Breast epithelium (tissue), 4 donors: ENCODE data around the gene NDEL1. TPM values are rescaled to one million over a fixed set of nuclear protein-coding genes. Genes with fewer than 3 reads are reported as not detected.
A peak's percentile ranks its signal among the peaks of the same experiment; 100 is the strongest.

ENCODE experiments used
- DNase-seq, 2 donors: peaks; one replicate each; pipeline ENCODE4 v3.0.0-alpha.2; 2019; ENCODE audit warnings: low spot score in 2 of 2
- H3K27ac ChIP-seq, 2 donors: fragments of 200-600 bp; sonication (generic) in 1 of 2; one replicate each; pipeline ENCODE4 v1.5.1; 2016 to 2019; ENCODE audit warnings: mild to moderate bottlenecking in 1 of 2
- H3K27me3 ChIP-seq, 2 donors: fragments of 200-600 bp; sonication (generic) in 1 of 2; one replicate each; pipeline versions ENCODE4 v1.5.1 to v1.6.0; 2017 to 2019; ENCODE audit warnings: control low read depth in 1 of 2, mild to moderate bottlenecking in 1 of 2
- H3K36me3 ChIP-seq: fragments of 200-600 bp; one replicate; pipeline ENCODE4 v1.5.1; 2019
- H3K4me1 ChIP-seq, 2 donors: fragments of 200-600 bp; sonication (generic); one replicate each; pipeline ENCODE4 v1.5.1; 2016 to 2019; ENCODE audit warnings: control low read depth in 1 of 2
- H3K4me3 ChIP-seq, 3 donors: fragments of 200-600 bp; sonication (generic); 1 replicate in 2 of 3; 2 replicates in 1 of 3; pipeline ENCODE4 v1.5.1; 2016 to 2019; ENCODE audit warnings: mild to moderate bottlenecking in 3 of 3, moderate library complexity in 2 of 3
- H3K9me3 ChIP-seq, 2 donors: fragments of 200-600 bp; sonication (generic) in 1 of 2; one replicate each; pipeline ENCODE4 v1.5.1; 2016 to 2019; ENCODE audit warnings: control low read depth in 1 of 2
- CTCF ChIP-seq, 3 donors: fragments of 450-650 bp; IDR thresholded peaks; one replicate each; pipeline ENCODE4 v1.5.1; 2016 to 2017; ENCODE audit warnings: antibody characterized with exemption in 3 of 3, mild to moderate bottlenecking in 3 of 3, moderate library complexity in 3 of 3
- POLR2A ChIP-seq: fragments of 450-650 bp; IDR thresholded peaks from one replicate; pipeline ENCODE4 v1.6.1; 2016; ENCODE audit warnings: antibody characterized with exemption, mild to moderate bottlenecking, moderate library complexity
- POLR2AphosphoS5 ChIP-seq, 3 donors: sonication (generic); formaldehyde crosslinking; IDR thresholded peaks; one replicate each; pipeline ENCODE4 v1.6.1; 2017; ENCODE audit warnings: antibody characterized with exemption in 3 of 3
- intact Hi-C: fragments of 100-400 bp; cut with DNase I; formaldehyde crosslinking; loops from one replicate; pipeline ENCODE4 v1.15.1; 2023; ENCODE audit warnings: low total_unique reads
- total RNA-seq, 3 donors: library from RNA; depleted of rRNA; stranded (reverse); fragments of >200 nt; gene quantifications; one replicate each; pipeline ENCODE4 v1.1.0, GENCODE V29; 2016

Gene NDEL1
- 10 to 100 TPM; 51.1 to 80.6 (median 61.4) TPM for total RNA-seq

GRCh38 chr17:8435245-8436168 lies at the start of gene NDEL1:
Gene NDEL1, plus strand, starts transcription at chr17:8435884. Its CDS starts 8,388 bp downstream, at chr17:8444272.
- TF ChIP-seq POLR2AphosphoS5 (IDR thresholded peaks at IDR 0.05) (peak; percentile 96 to 99 (median 98)), POLR2A (peak; percentile 91), CTCF (IDR thresholded peaks at IDR 0.05) (no peak)
- intact Hi-C loops: no loop called here
- Histone ChIP-seq H3K36me3 (no peaks in the 10 kb centered on the region), H3K4me3 (peak within 1 kb of the TSS; percentile 97 to 99 (median 99)), H3K9me3 (no peaks in the 10 kb centered on the region), H3K27me3 (no peaks in the 10 kb centered on the region), H3K27ac (peak within 1 kb of the TSS; percentile 100), H3K4me1 (no peaks in the 10 kb centered on the region)
- peak; percentile 98 to 99 for DNase-seq

- H3K27me3 ChIP-seq: no peaks in the 10 kb centered on the region
- H3K9me3 ChIP-seq: no peaks in the 10 kb centered on the region
- intact Hi-C loops: no loop called here
- no peak overlapping the region for H3K27ac ChIP-seq
- TF ChIP-seq CTCF (IDR thresholded peaks at IDR 0.05): no peak
- no peak for TF ChIP-seq POLR2AphosphoS5 (IDR thresholded peaks at IDR 0.05)
- no peak for TF ChIP-seq POLR2A
- peaks cover 0 to 4% of the 10 kb centered on the region in 2 donors for H3K4me1 ChIP-seq
- DNase-seq: no peak
- H3K4me3 ChIP-seq: no peak overlapping the region
- H3K36me3 ChIP-seq: no peaks in the 10 kb centered on the region
Observed at GRCh38 chr17:8386841-8387240, 48.8 kb upstream of the NDEL1 start.

GRCh38 chr17:8387914-8388651 lies 47.6 kb upstream of the NDEL1 start:
- DNase-seq: peak in 1 of 2 donors; percentile 62
- intact Hi-C loops: no loop called here
- TF ChIP-seq POLR2AphosphoS5 (IDR thresholded peaks at IDR 0.05) (no peak), POLR2A (no peak), CTCF (IDR thresholded peaks at IDR 0.05) (no peak)
- Histone ChIP-seq H3K4me3 (no peak overlapping the region), H3K4me1 (peaks cover 0 to 4% of the 10 kb centered on the region in 2 donors), H3K27me3 (peaks cover 0 to 3% of the 10 kb centered on the region in 2 donors), H3K27ac (no peak overlapping the region), H3K9me3 (no peaks in the 10 kb centered on the region), H3K36me3 (no peaks in the 10 kb centered on the region)

GRCh38 chr17:8391711-8392110 lies 44.0 kb upstream of the NDEL1 start:
- H3K27ac ChIP-seq: no peak overlapping the region
- DNase-seq: peak in 1 of 2 donors; percentile 33
- H3K4me3 ChIP-seq: no peak overlapping the region
- intact Hi-C loops: no loop called here
- no peaks in the 10 kb centered on the region for H3K4me1 ChIP-seq
- H3K9me3 ChIP-seq: no peaks in the 10 kb centered on the region
- H3K36me3 ChIP-seq: no peaks in the 10 kb centered on the region
- no peak for TF ChIP-seq POLR2AphosphoS5 (IDR thresholded peaks at IDR 0.05)
- H3K27me3 ChIP-seq: peaks cover 0 to 13% of the 10 kb centered on the region in 2 donors

- no peak overlapping the region for H3K4me3 ChIP-seq
- H3K36me3 ChIP-seq: no peaks in the 10 kb centered on the region
- intact Hi-C loops: no loop called here
- H3K9me3 ChIP-seq: no peaks in the 10 kb centered on the region
- H3K27ac ChIP-seq: no peak overlapping the region
- TF ChIP-seq POLR2AphosphoS5 (IDR thresholded peaks at IDR 0.05): no peak
- no peak for TF ChIP-seq CTCF (IDR thresholded peaks at IDR 0.05)
- no peak for TF ChIP-seq POLR2A
- H3K4me1 ChIP-seq: no peaks in the 10 kb centered on the region
- no peak for DNase-seq
- H3K27me3 ChIP-seq: peaks cover 0 to 18% of the 10 kb centered on the region in 2 donors
Observed at GRCh38 chr17:8392274-8392673, 43.4 kb upstream of the NDEL1 start.
